Measurements from ENCODE around the gene STIM2.
"Not testable (repeated sequence)": the region's sequence is repeated elsewhere in the genome, so short reads cannot be mapped to it uniquely, and the experiment has no call there.

The STIM2 gene

GRCh38 chr4:27001398-27002164 lies 140.9 kb downstream of the STIM2 start:
- DNase-seq (ENCODE audit: low spot score) = no peak

- no peak for DNase-seq (ENCODE audit: low spot score)
Measured at GRCh38 chr4:27003642-27004113, 143.0 kb downstream of the STIM2 start.

GRCh38 chr4:27005501-27005900 lies 144.9 kb downstream of the STIM2 start:
- DNase-seq (ENCODE audit: low spot score) = no peak

GRCh38 chr4:27005905-27006590 lies 145.4 kb downstream of the STIM2 start:
- no peak for DNase-seq (ENCODE audit: low spot score)

GRCh38 chr4:27006646-27007045 lies 146.0 kb downstream of the STIM2 start:
- DNase-seq (ENCODE audit: low spot score) = no peak

GRCh38 chr4:27007507-27007906 lies 146.9 kb downstream of the STIM2 start:
- no peak for DNase-seq (ENCODE audit: low spot score)

- no peak for DNase-seq (ENCODE audit: low spot score)
Measured at GRCh38 chr4:27008679-27009078, 148.0 kb downstream of the STIM2 start.

- no peak for DNase-seq (ENCODE audit: low spot score)
Measured at GRCh38 chr4:27009539-27009938, 148.9 kb downstream of the STIM2 start.

GRCh38 chr4:27010334-27010940 lies 149.8 kb downstream of the STIM2 start:
- DNase-seq (ENCODE audit: low spot score) = peak; percentile 84

GRCh38 chr4:27011401-27011800 lies 150.8 kb downstream of the STIM2 start:
- no peak for DNase-seq (ENCODE audit: low spot score)

- DNase-seq (ENCODE audit: low spot score) = no peak
Measured at GRCh38 chr4:27013012-27013411, 152.4 kb downstream of the STIM2 start.

- DNase-seq (ENCODE audit: low spot score) = no peak
Measured at GRCh38 chr4:27016551-27016950, 155.9 kb downstream of the STIM2 start.

GRCh38 chr4:27017623-27018022 lies 157.0 kb downstream of the STIM2 start:
- no peak for DNase-seq (ENCODE audit: low spot score)

- no peak for DNase-seq (ENCODE audit: low spot score)
Measured at GRCh38 chr4:27018076-27018475, 157.4 kb downstream of the STIM2 start.

GRCh38 chr4:27018910-27019309 lies 158.3 kb downstream of the STIM2 start:
- DNase-seq (ENCODE audit: low spot score) = no peak

- no peak for DNase-seq (ENCODE audit: low spot score)
Measured at GRCh38 chr4:27019766-27020165, 159.1 kb downstream of the STIM2 start.

GRCh38 chr4:27020203-27020602 lies 159.6 kb downstream of the STIM2 start:
- DNase-seq (ENCODE audit: low spot score) = no peak

- no peak for DNase-seq (ENCODE audit: low spot score)
Measured at GRCh38 chr4:27020603-27021002, 160.0 kb downstream of the STIM2 start.

- no peak for DNase-seq (ENCODE audit: low spot score)
Measured at GRCh38 chr4:27022963-27023362, 162.3 kb downstream of the STIM2 start.

GRCh38 chr4:27023366-27023765 lies 162.7 kb downstream of the STIM2 start:
- DNase-seq (ENCODE audit: low spot score) = no peak

GRCh38 chr4:27024805-27025204 lies 164.2 kb downstream of the STIM2 start:
- no peak for DNase-seq (ENCODE audit: low spot score)

- no peak for DNase-seq (ENCODE audit: low spot score)
Measured at GRCh38 chr4:27027428-27027827, 166.8 kb downstream of the STIM2 start.

- not testable (repeated sequence) for DNase-seq (ENCODE audit: low spot score)
Measured at GRCh38 chr4:27035127-27035526, 174.5 kb downstream of the STIM2 start.

Data from Ammon's horn (tissue), 1 donor.